ENCODE data around the gene SPRTN.

Gene SPRTN

GRCh38 chr1:231393668-231394067 is 55.6 kb downstream of the SPRTN start:
- Histone ChIP-seq H3K27ac (ENCODE audit: low read depth, low read length) (no peak overlapping the region; the same call in 1 of the 2 replicates), H3K27me3 (ENCODE audit: control insufficient read depth, insufficient read depth, low read length) (no peaks in the 10 kb centered on the region), H3K9ac (ENCODE audit: low read length) (no peak overlapping the region), H3K4me3 (ENCODE audit: low read depth, low read length) (no peak overlapping the region), H3K4me1 (ENCODE audit: control insufficient read depth, insufficient read depth, low read length) (peaks cover 14% of the 10 kb centered on the region), H3K9me3 (ENCODE audit: control insufficient read depth, insufficient read depth, low read depth, low read length) (no peaks in the 10 kb centered on the region), H3K36me3 (ENCODE audit: control insufficient read depth, insufficient read depth, low read length) (no peaks in the 10 kb centered on the region)

- H3K9me3 ChIP-seq (ENCODE audit: control insufficient read depth, insufficient read depth, low read depth, low read length), result no peaks in the 10 kb centered on the region
- no peak overlapping the region; the same call in 1 of the 2 replicates for H3K4me3 ChIP-seq (ENCODE audit: low read depth, low read length)
- H3K27me3 ChIP-seq (ENCODE audit: control insufficient read depth, insufficient read depth, low read length), result no peaks in the 10 kb centered on the region
- no peak overlapping the region for H3K27ac ChIP-seq (ENCODE audit: low read depth, low read length)
- H3K9ac ChIP-seq (ENCODE audit: low read length), result peak overlapping the region; percentile 61
- H3K4me1 ChIP-seq (ENCODE audit: control insufficient read depth, insufficient read depth, low read length), result peaks cover 14% of the 10 kb centered on the region
- no peaks in the 10 kb centered on the region for H3K36me3 ChIP-seq (ENCODE audit: control insufficient read depth, insufficient read depth, low read length)
Measured at GRCh38 chr1:231395076-231395997, 57.2 kb downstream of the SPRTN start.

- H3K4me1 ChIP-seq (ENCODE audit: control insufficient read depth, insufficient read depth, low read length), result peaks cover 14% of the 10 kb centered on the region
- no peak overlapping the region for H3K27ac ChIP-seq (ENCODE audit: low read depth, low read length)
- H3K36me3 ChIP-seq (ENCODE audit: control insufficient read depth, insufficient read depth, low read length), result no peaks in the 10 kb centered on the region
- H3K9me3 ChIP-seq (ENCODE audit: control insufficient read depth, insufficient read depth, low read depth, low read length), result no peaks in the 10 kb centered on the region
- no peaks in the 10 kb centered on the region for H3K27me3 ChIP-seq (ENCODE audit: control insufficient read depth, insufficient read depth, low read length)
- H3K9ac ChIP-seq (ENCODE audit: low read length), result no peak overlapping the region
- H3K4me3 ChIP-seq (ENCODE audit: low read depth, low read length), result no peak overlapping the region
Measured at GRCh38 chr1:231395998-231396390, 57.9 kb downstream of the SPRTN start.

- Histone ChIP-seq H3K4me1 (ENCODE audit: control insufficient read depth, insufficient read depth, low read length) (peaks cover 14% of the 10 kb centered on the region), H3K9ac (ENCODE audit: low read length) (no peak overlapping the region), H3K27ac (ENCODE audit: low read depth, low read length) (no peak overlapping the region)
Measured at GRCh38 chr1:231396643-231397042, 58.5 kb downstream of the SPRTN start.

GRCh38 chr1:231397886-231398671 is 60.0 kb downstream of the SPRTN start:
- Histone ChIP-seq H3K9ac (ENCODE audit: low read length) (no peak overlapping the region), H3K4me3 (ENCODE audit: low read depth, low read length) (no peak overlapping the region), H3K27me3 (ENCODE audit: control insufficient read depth, insufficient read depth, low read length) (no peaks in the 10 kb centered on the region), H3K9me3 (ENCODE audit: control insufficient read depth, insufficient read depth, low read depth, low read length) (no peaks in the 10 kb centered on the region), H3K4me1 (ENCODE audit: control insufficient read depth, insufficient read depth, low read length) (peaks cover 14% of the 10 kb centered on the region), H3K27ac (ENCODE audit: low read depth, low read length) (no peak overlapping the region), H3K36me3 (ENCODE audit: control insufficient read depth, insufficient read depth, low read length) (no peaks in the 10 kb centered on the region)

More at GRCh38 chr1:231396643-231397042, 58.5 kb downstream of the SPRTN start:
- Histone ChIP-seq H3K9me3 (ENCODE audit: control insufficient read depth, insufficient read depth, low read depth, low read length) (no peaks in the 10 kb centered on the region), H3K4me3 (ENCODE audit: low read depth, low read length) (no peak overlapping the region), H3K36me3 (ENCODE audit: control insufficient read depth, insufficient read depth, low read length) (no peaks in the 10 kb centered on the region), H3K27me3 (ENCODE audit: control insufficient read depth, insufficient read depth, low read length) (no peaks in the 10 kb centered on the region)

GRCh38 chr1:231401478-231401877 is 63.4 kb downstream of the SPRTN start:
- H3K36me3 ChIP-seq (ENCODE audit: control insufficient read depth, insufficient read depth, low read length), result no peaks in the 10 kb centered on the region
- no peaks in the 10 kb centered on the region for H3K27me3 ChIP-seq (ENCODE audit: control insufficient read depth, insufficient read depth, low read length)
- no peak overlapping the region for H3K27ac ChIP-seq (ENCODE audit: low read depth, low read length)
- H3K4me3 ChIP-seq (ENCODE audit: low read depth, low read length), result no peak overlapping the region
- H3K4me1 ChIP-seq (ENCODE audit: control insufficient read depth, insufficient read depth, low read length), result no peaks in the 10 kb centered on the region; the same call in 1 of the 2 replicates
- no peak overlapping the region for H3K9ac ChIP-seq (ENCODE audit: low read length)
- no peaks in the 10 kb centered on the region for H3K9me3 ChIP-seq (ENCODE audit: control insufficient read depth, insufficient read depth, low read depth, low read length)

GRCh38 chr1:231404318-231404717 is 66.2 kb downstream of the SPRTN start:
- H3K27ac ChIP-seq (ENCODE audit: low read depth, low read length), result no peak overlapping the region
- no peaks in the 10 kb centered on the region for H3K27me3 ChIP-seq (ENCODE audit: control insufficient read depth, insufficient read depth, low read length)
- H3K4me1 ChIP-seq (ENCODE audit: control insufficient read depth, insufficient read depth, low read length), result no peaks in the 10 kb centered on the region; the same call in 1 of the 2 replicates
- no peak overlapping the region for H3K4me3 ChIP-seq (ENCODE audit: low read depth, low read length)
- H3K36me3 ChIP-seq (ENCODE audit: control insufficient read depth, insufficient read depth, low read length), result no peaks in the 10 kb centered on the region
- H3K9ac ChIP-seq (ENCODE audit: low read length), result no peak overlapping the region
- no peaks in the 10 kb centered on the region for H3K9me3 ChIP-seq (ENCODE audit: control insufficient read depth, insufficient read depth, low read depth, low read length)

Data from HUES6 (cell line).